Activated naive CD8-positive, alpha-beta T cell treated with anti-CD3 and anti-CD28 coated beads for 36 hours (primary cell): ENCODE measurements around the gene TBC1D26. TPM values are rescaled to one million over a fixed set of nuclear protein-coding genes. Genes with fewer than 3 reads are reported as not detected.
"Not testable (repeated sequence)": the region's sequence is repeated elsewhere in the genome, so short reads cannot be mapped to it uniquely, and the experiment has no call there.

Source experiments
- DNase-seq: peaks from one replicate; pipeline ENCODE4 v3.0.0; 2021
- H3K27ac Mint-ChIP-seq: one replicate; pipeline ENCODE4 v1.8.0; 2022; ENCODE audit warnings: mild to moderate bottlenecking, moderate library complexity, mixed read lengths
- H3K27me3 Mint-ChIP-seq: one replicate; pipeline ENCODE4 v1.8.0; 2022; ENCODE audit warnings: mild to moderate bottlenecking, mixed read lengths
- H3K36me3 Mint-ChIP-seq: one replicate; pipeline ENCODE4 v1.8.0; 2021; ENCODE audit warnings: mild to moderate bottlenecking, mixed read lengths
- H3K4me1 Mint-ChIP-seq: one replicate; pipeline ENCODE4 v1.8.0; 2021; ENCODE audit warnings: mixed read lengths
- H3K4me3 Mint-ChIP-seq: one replicate; pipeline ENCODE4 v1.8.0; 2022; ENCODE audit warnings: mild to moderate bottlenecking, moderate library complexity, mixed read lengths
- H3K9me3 Mint-ChIP-seq: one replicate; pipeline ENCODE4 v1.8.0; 2022; ENCODE audit warnings: mixed read lengths
- total RNA-seq, 2 experiments: library from RNA; stranded (reverse); gene quantifications; one replicate each; pipeline ENCODE4 v1.2.3, GENCODE V29; 2021

TBC1D26 gene
- total RNA-seq, 2 experiments from 2014 or later = 0.16 to 0.45 TPM

DNA sequence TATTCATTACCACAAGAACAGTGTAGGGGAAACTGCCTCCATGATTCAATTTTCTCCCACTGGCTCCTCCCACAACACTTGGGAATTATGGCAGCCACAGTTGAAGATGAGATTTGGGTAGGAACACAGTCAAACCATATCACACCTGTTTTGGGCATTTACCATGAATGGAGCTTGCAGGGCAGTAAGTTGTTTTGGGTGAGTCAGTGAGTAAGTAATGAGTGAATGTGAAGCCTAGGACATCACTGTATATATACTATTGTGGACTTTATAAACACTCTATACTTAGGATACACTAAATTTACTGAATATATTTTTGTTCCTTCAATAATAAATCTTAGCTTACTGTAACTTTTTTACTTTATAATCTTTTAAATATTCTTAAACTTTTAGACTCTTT lies 48.1 kb downstream of the TBC1D26 start:
- Mint-ChIP-seq H3K27ac (no peak overlapping the region), H3K27me3 (peaks cover 67% of the 10 kb centered on the region), H3K4me1 (peaks cover 3% of the 10 kb centered on the region), H3K4me3 (no peak overlapping the region), H3K36me3 (peaks cover 4% of the 10 kb centered on the region), H3K9me3 (peaks cover 18% of the 10 kb centered on the region)
- DNase-seq = no peak

DNA sequence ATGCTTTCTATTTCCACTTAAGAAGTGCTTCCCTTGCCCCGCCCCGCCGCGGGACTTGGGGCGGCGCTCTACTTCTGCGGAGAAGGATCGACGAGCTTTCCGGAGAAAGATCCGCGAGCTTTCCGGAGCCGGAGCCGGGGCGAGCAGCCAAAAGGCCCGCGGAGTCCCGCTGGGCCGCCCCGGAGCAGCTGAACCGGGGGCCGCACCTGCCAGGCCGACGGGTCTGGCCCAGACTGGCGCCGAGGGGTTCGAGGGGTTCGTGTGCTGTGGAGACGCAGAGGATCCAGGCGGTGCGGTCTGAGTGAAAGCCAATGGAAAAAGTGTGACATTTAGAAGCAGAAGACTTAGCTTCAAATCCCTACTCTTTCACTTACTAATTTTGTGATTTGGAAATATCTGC lies 50.8 kb downstream of the TBC1D26 start:
- Mint-ChIP-seq H3K4me1 (peaks cover 7% of the 10 kb centered on the region), H3K36me3 (peaks cover 4% of the 10 kb centered on the region), H3K27ac (no peak overlapping the region), H3K27me3 (peaks cover 59% of the 10 kb centered on the region), H3K9me3 (peaks cover 8% of the 10 kb centered on the region), H3K4me3 (no peak overlapping the region)
- DNase-seq = peak; percentile 30

DNA sequence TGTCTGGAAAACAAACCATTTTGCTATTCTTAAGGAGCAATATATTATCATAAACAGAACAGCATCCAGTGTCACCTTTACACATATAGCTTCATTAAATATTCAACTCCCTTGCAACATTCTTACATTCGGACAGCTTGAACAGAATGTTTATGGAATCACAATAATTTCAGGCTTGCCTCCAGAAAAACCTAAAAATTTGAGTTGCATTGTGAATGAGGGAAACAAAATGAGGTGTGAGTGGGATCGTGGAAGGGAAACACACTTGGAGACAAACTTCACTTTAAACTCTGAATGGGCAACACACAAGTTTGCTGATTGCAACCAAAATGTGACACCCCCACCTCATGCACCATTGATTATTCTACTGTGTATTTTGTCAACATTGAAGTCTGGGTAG lies 51.4 kb downstream of the TBC1D26 start:
- Mint-ChIP-seq H3K27ac (no peak overlapping the region), H3K4me3 (no peak overlapping the region), H3K36me3 (peaks cover 4% of the 10 kb centered on the region), H3K27me3 (peaks cover 56% of the 10 kb centered on the region), H3K9me3 (peaks cover 6% of the 10 kb centered on the region), H3K4me1 (peaks cover 7% of the 10 kb centered on the region)
- DNase-seq = no peak

DNA sequence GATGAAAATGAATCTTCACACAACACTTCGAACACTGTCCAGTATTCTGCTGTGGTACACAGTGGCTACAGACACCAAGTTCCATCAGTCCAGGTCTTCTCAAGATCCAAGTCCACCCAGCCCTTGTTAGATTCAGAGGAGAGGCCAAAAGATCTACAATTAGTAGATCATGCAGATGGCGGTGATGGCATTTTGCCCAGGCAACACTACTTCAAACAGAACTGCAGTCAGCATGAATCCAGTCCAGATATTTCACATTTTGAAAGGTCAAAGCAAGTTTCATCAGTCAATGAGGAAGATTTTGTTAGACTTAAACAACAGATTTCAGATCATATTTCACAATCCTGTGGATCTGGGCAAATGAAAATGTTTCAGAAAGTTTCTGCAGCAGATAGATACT lies 52.3 kb downstream of the TBC1D26 start:
- not testable (repeated sequence) for H3K36me3 Mint-ChIP-seq, DNase-seq, H3K9me3 Mint-ChIP-seq, H3K4me1 Mint-ChIP-seq, H3K4me3 Mint-ChIP-seq, H3K27ac Mint-ChIP-seq
- peaks cover 53% of the 10 kb centered on the region for H3K27me3 Mint-ChIP-seq

DNA sequence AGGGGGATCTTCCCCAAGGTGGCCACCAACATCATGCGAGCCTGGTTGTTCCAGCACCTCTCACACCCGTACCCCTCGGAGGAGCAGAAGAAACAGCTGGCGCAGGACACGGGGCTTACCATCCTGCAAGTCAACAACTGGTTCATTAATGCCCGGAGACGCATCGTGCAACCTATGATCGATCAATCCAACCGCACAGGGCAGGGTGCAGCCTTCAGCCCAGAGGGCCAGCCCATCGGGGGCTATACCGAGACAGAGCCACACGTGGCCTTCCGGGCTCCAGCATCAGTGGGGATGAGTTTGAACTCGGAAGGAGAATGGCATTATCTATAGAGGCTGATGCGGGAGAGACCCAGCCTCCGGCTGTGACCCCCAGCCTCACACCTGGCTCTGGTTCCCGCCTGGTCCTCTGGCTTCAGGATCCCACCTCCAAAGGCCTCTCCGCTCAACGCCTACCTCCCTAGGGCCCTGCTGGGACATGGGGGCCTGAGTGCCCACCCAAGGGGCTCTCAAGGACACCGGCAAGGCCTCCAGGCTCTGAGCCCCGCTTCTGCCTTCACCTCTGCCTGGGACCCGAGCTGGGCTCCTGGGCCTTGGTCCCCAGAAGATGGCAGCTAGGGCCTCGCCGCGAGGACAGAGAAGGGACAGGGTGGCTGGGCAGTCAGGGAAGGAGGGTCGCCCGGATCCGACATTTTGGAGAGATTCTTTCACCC lies 55.4 kb downstream of the TBC1D26 start:
- not testable (repeated sequence) for DNase-seq, H3K4me3 Mint-ChIP-seq, H3K27ac Mint-ChIP-seq, H3K9me3 Mint-ChIP-seq, H3K4me1 Mint-ChIP-seq, H3K36me3 Mint-ChIP-seq
- H3K27me3 Mint-ChIP-seq = peaks cover 33% of the 10 kb centered on the region

DNA sequence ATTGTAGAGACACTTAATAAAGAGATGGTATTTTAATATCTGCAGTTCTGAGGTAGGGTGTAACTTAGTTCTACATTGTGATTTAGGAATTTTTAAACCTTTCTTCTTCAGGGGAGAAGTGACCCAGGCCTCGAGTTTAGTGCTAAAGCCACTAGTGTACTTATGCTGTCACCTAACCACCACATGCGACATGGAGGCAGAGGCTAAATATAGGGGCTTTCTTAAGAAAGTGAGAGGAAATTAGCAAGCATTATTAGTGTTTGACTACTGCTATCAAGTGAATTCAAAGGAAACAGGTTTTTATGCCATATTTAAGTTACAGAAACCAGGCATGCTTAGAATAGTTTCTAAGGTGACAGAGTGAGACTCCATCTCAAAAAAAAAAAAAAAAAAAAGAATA lies 56.3 kb downstream of the TBC1D26 start:
- H3K4me3 Mint-ChIP-seq, DNase-seq, H3K4me1 Mint-ChIP-seq, H3K9me3 Mint-ChIP-seq, H3K36me3 Mint-ChIP-seq, H3K27ac Mint-ChIP-seq: not testable (repeated sequence)
- H3K27me3 Mint-ChIP-seq = peaks cover 25% of the 10 kb centered on the region

Other genes with a start within 250 kb of the TBC1D26 start
- gene TVP23C, start 168.8 kb upstream of the TBC1D26 start, total RNA-seq = 10 to 100 TPM in 1 of 2 experiments, 1 to 10 TPM in 1; 9.2 to 10.2 TPM
- under 1 TPM; 0.21 to 0.82 TPM for gene FBXW10B, start 112.6 kb upstream of the TBC1D26 start, total RNA-seq
- gene TRIM16, start 48.0 kb upstream of the TBC1D26 start, total RNA-seq = 10 to 100 TPM; 10.1 to 10.9 TPM
- 10 to 100 TPM; 37.1 to 40.4 TPM for gene ZNF286A, start 32.5 kb upstream of the TBC1D26 start, total RNA-seq
- gene ADORA2B, start 212.8 kb downstream of the TBC1D26 start, total RNA-seq = 1 to 10 TPM; 7.0 to 7.1 TPM